Parathyroid adenoma (tissue), 2 donors: ENCODE measurements around the gene PRKG1.

Source experiments
- H2AFZ ChIP-seq: fragments of 300-600 bp; sonication (generic); one replicate; pipeline ENCODE4 v1.7.0; 2017; ENCODE audit warnings: antibody characterized with exemption, mild to moderate bottlenecking
- H3K27ac ChIP-seq: fragments of 300-600 bp; sonication (generic); one replicate; pipeline ENCODE4 v1.7.0; 2017
- H3K27me3 ChIP-seq: fragments of 300-600 bp; sonication (generic); one replicate; pipeline ENCODE4 v1.7.0; 2017; ENCODE audit warnings: low read length; ENCODE audit not compliant: control insufficient read depth, insufficient read depth
- H3K36me3 ChIP-seq: fragments of 300-600 bp; sonication (generic); one replicate; pipeline ENCODE4 v1.7.0; 2017; ENCODE audit warnings: low read length; ENCODE audit not compliant: control insufficient read depth, insufficient read depth
- H3K4me1 ChIP-seq: fragments of 300-600 bp; sonication (generic); one replicate; pipeline ENCODE4 v1.7.0; 2017; ENCODE audit warnings: control low read depth
- H3K4me2 ChIP-seq: fragments of 300-600 bp; sonication (generic); one replicate; pipeline ENCODE4 v1.7.0; 2017; ENCODE audit warnings: low read length
- H3K4me3 ChIP-seq: fragments of 300-600 bp; sonication (generic); one replicate; pipeline ENCODE4 v1.7.0; 2017; ENCODE audit warnings: low read depth, low read length
- H3K79me2 ChIP-seq: fragments of 300-600 bp; sonication (generic); one replicate; pipeline ENCODE4 v1.7.0; 2017; ENCODE audit warnings: control low read depth
- H3K9ac ChIP-seq: fragments of 300-600 bp; sonication (generic); one replicate; pipeline ENCODE4 v1.7.0; 2017; ENCODE audit warnings: mild to moderate bottlenecking
- H3K9me3 ChIP-seq: fragments of 300-600 bp; sonication (generic); one replicate; pipeline ENCODE4 v1.7.0; 2017; ENCODE audit warnings: low read length; ENCODE audit not compliant: control insufficient read depth
- TF ChIP-seq, protein P1 (sequence below): fragments of 300-600 bp; sonication (generic); IDR thresholded peaks from one replicate; pipeline ENCODE4 v1.7.0; 2017; ENCODE audit warnings: antibody characterized with exemption, mild to moderate bottlenecking
- donor health status: primary hyperparathyroidism.

The PRKG1 gene

DNA sequence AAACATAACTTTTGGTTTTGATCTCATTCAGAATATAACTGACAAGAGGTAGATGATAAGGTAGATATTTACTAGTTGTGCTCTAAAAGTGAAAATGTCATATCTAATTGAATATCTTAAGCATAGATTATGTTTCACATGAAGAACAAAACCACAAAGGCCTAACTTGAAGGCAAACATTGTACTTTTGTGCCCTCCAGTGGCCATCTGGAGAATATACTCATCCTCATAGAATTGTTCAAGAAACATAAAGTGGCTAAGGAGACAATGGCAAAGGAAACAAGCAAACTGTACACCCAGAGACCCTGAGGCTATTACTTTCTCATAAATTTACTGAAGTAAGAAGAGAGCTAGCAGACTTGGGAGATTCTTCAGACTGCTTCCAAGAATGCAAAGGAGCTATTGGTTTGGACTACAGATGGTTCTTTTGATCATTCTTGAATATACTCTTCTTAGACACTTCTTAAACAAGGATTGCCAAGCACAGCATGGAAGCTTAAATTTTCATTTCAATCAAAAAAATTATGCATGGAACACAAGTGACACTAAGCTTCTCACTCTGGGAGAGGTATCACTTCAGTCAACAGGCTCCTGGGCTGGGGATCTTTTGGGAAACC is 1141.6 kb downstream of the PRKG1 start:
- H3K4me3 ChIP-seq, result no peak overlapping the region
- TF ChIP-seq, protein P1, sequence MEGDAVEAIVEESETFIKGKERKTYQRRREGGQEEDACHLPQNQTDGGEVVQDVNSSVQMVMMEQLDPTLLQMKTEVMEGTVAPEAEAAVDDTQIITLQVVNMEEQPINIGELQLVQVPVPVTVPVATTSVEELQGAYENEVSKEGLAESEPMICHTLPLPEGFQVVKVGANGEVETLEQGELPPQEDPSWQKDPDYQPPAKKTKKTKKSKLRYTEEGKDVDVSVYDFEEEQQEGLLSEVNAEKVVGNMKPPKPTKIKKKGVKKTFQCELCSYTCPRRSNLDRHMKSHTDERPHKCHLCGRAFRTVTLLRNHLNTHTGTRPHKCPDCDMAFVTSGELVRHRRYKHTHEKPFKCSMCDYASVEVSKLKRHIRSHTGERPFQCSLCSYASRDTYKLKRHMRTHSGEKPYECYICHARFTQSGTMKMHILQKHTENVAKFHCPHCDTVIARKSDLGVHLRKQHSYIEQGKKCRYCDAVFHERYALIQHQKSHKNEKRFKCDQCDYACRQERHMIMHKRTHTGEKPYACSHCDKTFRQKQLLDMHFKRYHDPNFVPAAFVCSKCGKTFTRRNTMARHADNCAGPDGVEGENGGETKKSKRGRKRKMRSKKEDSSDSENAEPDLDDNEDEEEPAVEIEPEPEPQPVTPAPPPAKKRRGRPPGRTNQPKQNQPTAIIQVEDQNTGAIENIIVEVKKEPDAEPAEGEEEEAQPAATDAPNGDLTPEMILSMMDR, result peak; percentile 75
- no peaks in the 10 kb centered on the region for H3K79me2 ChIP-seq
- H3K4me1 ChIP-seq, result no peaks in the 10 kb centered on the region
- H3K9ac ChIP-seq, result no peak overlapping the region
- no peaks in the 10 kb centered on the region for H3K36me3 ChIP-seq
- H3K27ac ChIP-seq, result no peak overlapping the region
- no peak overlapping the region for H3K4me2 ChIP-seq
- H2AFZ ChIP-seq, result no peak overlapping the region
- no peaks in the 10 kb centered on the region for H3K27me3 ChIP-seq
- H3K9me3 ChIP-seq, result no peaks in the 10 kb centered on the region

DNA sequence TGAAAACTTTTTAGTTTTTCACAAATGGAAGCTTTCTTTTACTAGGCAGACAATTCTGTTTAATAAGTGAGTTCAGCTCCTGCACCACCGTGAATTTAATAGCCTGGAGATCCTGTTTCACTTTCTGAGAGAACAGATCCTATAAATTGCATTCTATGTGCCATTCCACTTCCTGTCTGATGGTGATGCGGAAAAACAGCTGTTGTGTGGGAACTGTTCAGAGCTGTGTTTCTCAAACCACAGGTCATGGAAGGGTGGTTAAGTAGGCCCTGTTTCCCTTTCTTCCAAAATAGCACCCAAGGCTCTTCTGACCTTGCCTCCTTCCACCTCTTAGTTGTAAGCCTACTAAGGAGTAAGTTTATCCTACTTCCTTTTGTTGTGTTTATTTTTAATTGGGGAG is 1142.6 kb downstream of the PRKG1 start:
- H3K27ac ChIP-seq, result no peak overlapping the region

DNA sequence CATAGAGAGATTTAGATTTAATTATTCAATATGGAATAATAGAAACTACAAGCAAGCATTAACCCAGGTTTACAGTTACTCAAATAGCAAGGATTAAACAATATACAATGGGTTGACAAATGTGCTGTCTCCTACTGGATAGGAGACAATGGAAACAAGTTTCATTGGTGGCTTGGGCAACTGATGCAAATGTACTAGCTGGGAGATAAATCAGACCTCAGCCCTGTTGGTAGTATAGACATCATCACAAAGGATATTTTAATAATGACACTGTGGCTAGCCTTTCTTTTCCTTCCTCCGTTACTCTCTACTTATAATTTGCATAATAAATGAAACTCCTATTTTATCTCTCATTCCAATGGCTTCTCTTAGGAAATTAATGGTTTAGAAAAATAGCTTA is 1143.2 kb downstream of the PRKG1 start:
- H3K27me3 ChIP-seq, result no peaks in the 10 kb centered on the region
- no peak overlapping the region for H3K27ac ChIP-seq
- H3K36me3 ChIP-seq, result no peaks in the 10 kb centered on the region
- TF ChIP-seq, protein P1, result no peak
- no peak overlapping the region for H3K9ac ChIP-seq
- no peaks in the 10 kb centered on the region for H3K4me1 ChIP-seq
- H3K79me2 ChIP-seq, result no peaks in the 10 kb centered on the region
- no peaks in the 10 kb centered on the region for H3K9me3 ChIP-seq
- no peak overlapping the region for H3K4me3 ChIP-seq
- no peak overlapping the region for H2AFZ ChIP-seq
- no peak overlapping the region for H3K4me2 ChIP-seq

More for the DNA sequence above, 1142.6 kb downstream of the PRKG1 start:
- Histone ChIP-seq H3K36me3 (no peaks in the 10 kb centered on the region), H3K27me3 (no peaks in the 10 kb centered on the region), H2AFZ (no peak overlapping the region), H3K9ac (no peak overlapping the region), H3K79me2 (no peaks in the 10 kb centered on the region), H3K4me2 (no peak overlapping the region), H3K4me3 (no peak overlapping the region), H3K9me3 (no peaks in the 10 kb centered on the region), H3K4me1 (no peaks in the 10 kb centered on the region)
- TF ChIP-seq, protein P1, result no peak

DNA sequence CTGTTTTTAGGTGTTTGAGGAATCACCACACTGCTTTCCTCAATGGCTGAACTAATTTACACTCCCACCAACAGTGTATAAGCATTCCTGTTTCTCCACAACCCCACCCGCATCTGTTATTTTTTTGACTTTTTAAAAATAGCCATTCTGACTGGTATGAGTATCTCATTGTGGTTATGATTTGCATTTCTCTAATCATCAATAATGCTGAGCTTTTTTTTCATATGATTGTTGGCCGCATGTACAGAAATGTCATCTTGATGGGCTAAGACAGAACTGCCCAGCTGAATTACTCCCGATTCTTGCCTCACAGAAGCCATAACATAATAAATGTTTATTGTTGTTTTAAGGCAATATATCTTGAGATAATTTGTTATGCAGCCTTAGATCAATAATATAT is 1146.7 kb downstream of the PRKG1 start:
- no peaks in the 10 kb centered on the region for H3K4me1 ChIP-seq
- TF ChIP-seq, protein P1, result no peak
- H3K4me3 ChIP-seq, result no peak overlapping the region

DNA sequence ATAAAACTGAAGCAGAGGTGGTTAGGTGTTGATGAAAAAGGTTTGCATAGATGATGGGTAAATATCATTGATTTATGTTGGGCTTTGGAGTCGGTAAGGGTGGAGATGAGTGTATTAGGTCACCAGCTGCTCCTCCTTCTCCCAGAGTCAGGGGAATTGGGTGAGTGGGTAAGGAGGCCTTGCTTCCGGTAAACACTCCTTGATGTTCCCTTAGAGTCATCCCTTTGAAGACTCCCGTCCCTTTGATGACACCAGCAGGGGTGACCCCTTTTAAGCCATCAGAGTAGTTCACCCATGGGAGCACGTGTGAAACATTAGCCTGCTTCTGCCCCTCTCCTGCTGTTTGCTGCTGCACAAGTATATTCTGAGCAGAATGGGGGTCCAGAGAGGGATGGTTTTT is 1147.6 kb downstream of the PRKG1 start:
- H3K27ac ChIP-seq, result no peak overlapping the region
- H3K4me2 ChIP-seq, result no peak overlapping the region
- H3K4me3 ChIP-seq, result no peak overlapping the region
- no peaks in the 10 kb centered on the region for H3K27me3 ChIP-seq
- H2AFZ ChIP-seq, result no peak overlapping the region
- H3K36me3 ChIP-seq, result no peaks in the 10 kb centered on the region
- no peak overlapping the region for H3K9ac ChIP-seq
- H3K4me1 ChIP-seq, result no peaks in the 10 kb centered on the region
- no peaks in the 10 kb centered on the region for H3K79me2 ChIP-seq
- no peaks in the 10 kb centered on the region for H3K9me3 ChIP-seq
- TF ChIP-seq, protein P1, result no peak

More for the DNA sequence above, 1146.7 kb downstream of the PRKG1 start:
- Histone ChIP-seq H2AFZ (no peak overlapping the region), H3K9ac (no peak overlapping the region), H3K4me2 (no peak overlapping the region), H3K79me2 (no peaks in the 10 kb centered on the region), H3K36me3 (no peaks in the 10 kb centered on the region), H3K27me3 (no peaks in the 10 kb centered on the region), H3K9me3 (no peaks in the 10 kb centered on the region), H3K27ac (no peak overlapping the region)
